HCT116 (cell line): Measurements from ENCODE around the gene ARHGAP12. TPM values are rescaled to one million over a fixed set of nuclear protein-coding genes. Genes with fewer than 3 reads are reported as not detected.
A peak's percentile ranks its signal among the peaks of the same experiment; 100 is the strongest.

Experiments used
- ATAC-seq: fragments of 200-7000 bp; cut with Tn5 transposase; 2 replicates; pipeline ENCODE4 v1.9.1; 2020; ENCODE audit warnings: mild to moderate bottlenecking, moderate library complexity
- BruUV-seq: library from RNA; stranded (reverse); fragments of 400-500 nt; replicated peaks from 2 replicates; lab custom pipeline; 2021; lab: Mats Ljungman, UMichigan
- CTCF ChIA-PET: fragments of 300-600 bp; sonication (Branson Sonifier 250); formaldehyde crosslinking; loops from one replicate; lab custom pipeline; 2021; ENCODE audit warnings: antibody characterized with exemption; lab: Charles Lee
- POLR2A ChIA-PET: fragments of 300-600, 350-600 bp; sonication (Branson Sonifier 250); formaldehyde crosslinking; loops from one replicate; lab custom pipeline; 2021; ENCODE audit warnings: antibody characterized with exemption; lab: Charles Lee
- RAD21 ChIA-PET, 2 experiments: fragments of 300-600 bp; sonication (Branson Sonifier 250); formaldehyde crosslinking; loops; one replicate each; lab custom pipeline; 2023; ENCODE audit warnings: low total read pairs in 2 of 2; ENCODE audit not compliant: uncharacterized antibody in 2 of 2, unreplicated experiment in 2 of 2, low non-redundant PET in 1 of 2; lab: Charles Lee
- DNase-seq: peaks from one replicate; pipeline ENCODE4 v3.0.0-alpha.2; 2010; ENCODE audit warnings: low read depth, low spot score
- H2AFZ ChIP-seq: fragments of 200-600 bp; shearing (Covaris generic), sonication (generic); 2 replicates; pipeline ENCODE4 v1.6.1; 2017; ENCODE audit warnings: low read depth, mixed run types, mixed read lengths, antibody characterized with exemption, low read length; ENCODE audit not compliant: poor library complexity, severe bottlenecking
- H3K27ac ChIP-seq: 2 replicates; pipeline ENCODE4 v1.5.1; 2012; ENCODE audit warnings: low read depth, low read length
- H3K27me3 ChIP-seq: fragments of 200-600 bp; sonication (generic); 2 replicates; pipeline ENCODE4 v1.6.1; 2016; ENCODE audit warnings: mixed run types, low read length, mixed read lengths; ENCODE audit not compliant: insufficient read depth
- H3K36me3 ChIP-seq, 2 experiments: fragments of 200-500 bp in 1 of 2; fragments of 200-600 bp in 1 of 2; sonication (Bioruptor generic) in 1 of 2; sonication (generic) in 1 of 2; 2 replicates each; pipeline versions ENCODE4 v1.5.1 to v1.6.1; 2014 to 2016; ENCODE audit warnings: low read length in 2 of 2, inconsistent platforms in 1 of 2, mixed read lengths in 1 of 2, mixed run types in 1 of 2; ENCODE audit not compliant: insufficient read depth in 2 of 2, control insufficient read depth in 1 of 2
- H3K4me1 ChIP-seq, 2 experiments: fragments of 200-600 bp in 1 of 2; sonication (generic) in 1 of 2; 2 replicates each; pipeline versions ENCODE4 v1.5.1 to v1.6.1; 2012 to 2017; ENCODE audit warnings: low read length in 2 of 2, inconsistent platforms in 1 of 2, mild to moderate bottlenecking in 1 of 2, mixed read lengths in 1 of 2, mixed run types in 1 of 2, moderate library complexity in 1 of 2; ENCODE audit not compliant: insufficient read depth in 2 of 2, control insufficient read depth in 1 of 2
- H3K4me2 ChIP-seq: fragments of 200-600 bp; sonication (generic); 2 replicates; pipeline ENCODE4 v1.6.1; 2017; ENCODE audit warnings: mixed run types, low read length, mixed read lengths
- H3K4me3 ChIP-seq, 2 experiments: fragments of 200-600 bp in 1 of 2; sonication (generic) in 1 of 2; replicated peaks in 1 of 2; 2 replicates each; pipeline ENCODE4 v1.5.1; 2011 to 2016; ENCODE audit warnings: low read length in 2 of 2, control low read depth in 1 of 2, low read depth in 1 of 2, mild to moderate bottlenecking in 1 of 2, mixed read lengths in 1 of 2, mixed run types in 1 of 2
- H3K79me2 ChIP-seq: fragments of 200-600 bp; sonication (generic); 2 replicates; pipeline ENCODE4 v1.6.1; 2017; ENCODE audit warnings: mild to moderate bottlenecking, mixed run types, low read length, moderate library complexity, mixed read lengths; ENCODE audit not compliant: insufficient read depth
- H3K9ac ChIP-seq: fragments of 200-600 bp; sonication (generic); 2 replicates; pipeline ENCODE4 v1.6.1; 2016; ENCODE audit warnings: low read length, mixed read lengths
- H3K9me2 ChIP-seq: fragments of 200-600 bp; sonication (generic), shearing (Covaris generic); 2 replicates; pipeline ENCODE4 v1.6.1; 2017; ENCODE audit warnings: mixed run types, mild to moderate bottlenecking, moderate library complexity; ENCODE audit not compliant: insufficient read depth
- H3K9me3 ChIP-seq, 2 experiments: fragments of 200-500 bp in 1 of 2; fragments of 200-600 bp in 1 of 2; sonication (Bioruptor generic) in 1 of 2; sonication (generic) in 1 of 2; 2 replicates each; pipeline ENCODE4 v1.6.1; 2014 to 2017; ENCODE audit warnings: low read length in 2 of 2, mixed read lengths in 2 of 2, inconsistent platforms in 1 of 2, low read depth in 1 of 2, mild to moderate bottlenecking in 1 of 2, mixed run types in 1 of 2, moderate library complexity in 1 of 2; ENCODE audit not compliant: control insufficient read depth in 1 of 2, insufficient read depth in 1 of 2
- H4K20me1 ChIP-seq: fragments of 200-600 bp; sonication (generic), shearing (Covaris generic); 2 replicates; pipeline ENCODE4 v1.6.1; 2017; ENCODE audit warnings: mixed run types, mild to moderate bottlenecking, moderate library complexity; ENCODE audit not compliant: insufficient read depth
- CBX3 ChIP-seq: IDR thresholded peaks from 2 replicates; pipeline ENCODE4 v1.6.1; 2012; ENCODE audit warnings: low read depth
- CEBPB ChIP-seq: IDR thresholded peaks from 2 replicates; pipeline ENCODE4 v1.6.1; 2012; ENCODE audit warnings: low read depth
- EGR1 ChIP-seq: IDR thresholded peaks from 2 replicates; pipeline ENCODE4 v1.6.1; 2012; ENCODE audit warnings: low read depth
- EZH2 ChIP-seq: fragments of 200-600 bp; sonication (generic); IDR thresholded peaks from 2 replicates; pipeline ENCODE4 v1.6.1; 2017; ENCODE audit warnings: antibody characterized with exemption, mixed run types
- EZH2phosphoT487 ChIP-seq: fragments of 200-600 bp; IDR thresholded peaks from 2 replicates; pipeline ENCODE4 v1.6.1; 2018; ENCODE audit warnings: antibody characterized with exemption, borderline replicate concordance
- FOSL1 ChIP-seq: IDR thresholded peaks from 2 replicates; pipeline ENCODE4 v1.6.1; 2012; ENCODE audit warnings: low read depth
- POLR2A ChIP-seq: IDR thresholded peaks from 2 replicates; pipeline ENCODE4 v1.7.0; 2011; ENCODE audit warnings: borderline replicate concordance; ENCODE audit not compliant: insufficient read depth, insufficient read length; ENCODE audit errors: extremely low read depth
- POLR2AphosphoS5 ChIP-seq: IDR thresholded peaks from 2 replicates; pipeline ENCODE4 v1.6.1; 2011; ENCODE audit warnings: mild to moderate bottlenecking, low read depth, low read length, moderate library complexity
- SIN3A ChIP-seq: IDR thresholded peaks from 2 replicates; pipeline ENCODE4 v1.6.1; 2012; ENCODE audit warnings: low read depth
- SP1 ChIP-seq: IDR thresholded peaks from 2 replicates; pipeline ENCODE4 v1.6.1; 2012; ENCODE audit warnings: low read depth
- SRF ChIP-seq: IDR thresholded peaks from 2 replicates; pipeline ENCODE4 v1.6.1; 2012; ENCODE audit warnings: low read depth
- YY1 ChIP-seq: IDR thresholded peaks from 2 replicates; pipeline ENCODE4 v1.6.1; 2011; ENCODE audit warnings: low read length, low read depth, moderate library complexity, mild to moderate bottlenecking; ENCODE audit not compliant: insufficient replicate concordance; ENCODE audit errors: extremely low read depth
- ZFX ChIP-seq: fragments of 450-650 bp; IDR thresholded peaks from 2 replicates; pipeline ENCODE4 v1.6.1; 2017
- ZNF274 ChIP-seq: fragments of 200-500 bp; sonication (Bioruptor generic); IDR thresholded peaks from 2 replicates; pipeline ENCODE4 v1.6.1; 2014; ENCODE audit warnings: mild to moderate bottlenecking, low read depth, low read length, inconsistent platforms
- intact Hi-C: fragments of 100-400 bp; cut with micrococcal nuclease; formaldehyde crosslinking; loops from 2 replicates; pipeline ENCODE4 v1.10.0; 2022
- total RNA-seq: library from RNA; stranded (reverse); gene quantifications from one replicate; pipeline ENCODE4 v1.2.1, GENCODE V29; 2021; ENCODE audit not compliant: unreplicated experiment
- TF ChIP-seq, protein P1 (sequence below): IDR thresholded peaks from 2 replicates; pipeline ENCODE4 v1.6.1; 2012; ENCODE audit warnings: low read depth
- TF ChIP-seq, protein P2 (sequence below): IDR thresholded peaks from 2 replicates; pipeline ENCODE4 v1.6.1; 2011; ENCODE audit warnings: mild to moderate bottlenecking, low read length, moderate library complexity; ENCODE audit not compliant: insufficient replicate concordance; ENCODE audit errors: extremely low read depth
- TF ChIP-seq, protein P3 (sequence below): IDR thresholded peaks from 2 replicates; pipeline ENCODE4 v1.6.1; 2012
- TF ChIP-seq, protein P4 (sequence below): IDR thresholded peaks from 2 replicates; pipeline ENCODE4 v1.6.1; 2012

ARHGAP12 gene
- total RNA-seq, 1 experiment from 2014 or later, result 80.3 TPM

DNA sequence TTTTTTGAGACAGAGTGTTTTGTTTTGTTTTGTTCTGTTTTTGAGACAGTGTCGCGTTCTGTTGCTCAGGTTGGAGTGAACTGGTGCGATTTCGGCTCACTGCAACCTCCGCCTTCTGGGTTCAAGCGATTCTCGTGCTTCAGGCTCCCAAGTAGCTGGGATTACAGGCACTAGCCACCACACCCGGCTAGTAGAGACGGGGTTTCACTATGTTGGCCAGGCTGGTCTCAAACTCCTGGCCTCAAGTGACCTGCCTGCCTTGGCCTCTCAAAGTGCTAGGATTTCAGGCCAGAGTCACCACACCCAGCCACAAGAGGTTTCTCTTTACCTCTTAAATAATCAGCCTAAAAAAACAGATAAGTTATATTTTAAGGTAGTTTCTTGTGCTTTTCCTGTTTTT, 8.7 kb upstream of the ARHGAP12 start:
- Histone ChIP-seq H3K4me3 (peak overlapping the region in 1 of 2 experiments; percentile 4; a peak in 2 of 4 replicates), H3K4me2 (peak overlapping the region; percentile 55), H3K9ac (peak overlapping the region; percentile 47), H3K27me3 (no peaks in the 10 kb centered on the region), H3K36me3 (no peaks in the 10 kb centered on the region), H3K27ac (peak overlapping the region; percentile 95), H4K20me1 (no peaks in the 10 kb centered on the region), H3K9me3 (no peaks in the 10 kb centered on the region), H3K79me2 (peaks cover 26% of the 10 kb centered on the region), H2AFZ (no peak overlapping the region), H3K9me2 (no peaks in the 10 kb centered on the region), H3K4me1 (peaks cover 85 to 95% of the 10 kb centered on the region in 2 experiments)
- POLR2A ChIA-PET, result no interaction called here
- BruUV-seq, result no TSS peak
- RAD21 ChIA-PET, result no interaction called here
- TF ChIP-seq CBX3 (no peak), SRF (no peak), YY1 (no peak), CEBPB (no peak), POLR2AphosphoS5 (no peak), SP1 (no peak), ZNF274 (no peak), EGR1 (no peak), SIN3A (no peak), FOSL1 (no peak), POLR2A (no peak), ZFX (no peak), EZH2phosphoT487 (no peak), EZH2 (no peak)
- TF ChIP-seq, protein P1, sequence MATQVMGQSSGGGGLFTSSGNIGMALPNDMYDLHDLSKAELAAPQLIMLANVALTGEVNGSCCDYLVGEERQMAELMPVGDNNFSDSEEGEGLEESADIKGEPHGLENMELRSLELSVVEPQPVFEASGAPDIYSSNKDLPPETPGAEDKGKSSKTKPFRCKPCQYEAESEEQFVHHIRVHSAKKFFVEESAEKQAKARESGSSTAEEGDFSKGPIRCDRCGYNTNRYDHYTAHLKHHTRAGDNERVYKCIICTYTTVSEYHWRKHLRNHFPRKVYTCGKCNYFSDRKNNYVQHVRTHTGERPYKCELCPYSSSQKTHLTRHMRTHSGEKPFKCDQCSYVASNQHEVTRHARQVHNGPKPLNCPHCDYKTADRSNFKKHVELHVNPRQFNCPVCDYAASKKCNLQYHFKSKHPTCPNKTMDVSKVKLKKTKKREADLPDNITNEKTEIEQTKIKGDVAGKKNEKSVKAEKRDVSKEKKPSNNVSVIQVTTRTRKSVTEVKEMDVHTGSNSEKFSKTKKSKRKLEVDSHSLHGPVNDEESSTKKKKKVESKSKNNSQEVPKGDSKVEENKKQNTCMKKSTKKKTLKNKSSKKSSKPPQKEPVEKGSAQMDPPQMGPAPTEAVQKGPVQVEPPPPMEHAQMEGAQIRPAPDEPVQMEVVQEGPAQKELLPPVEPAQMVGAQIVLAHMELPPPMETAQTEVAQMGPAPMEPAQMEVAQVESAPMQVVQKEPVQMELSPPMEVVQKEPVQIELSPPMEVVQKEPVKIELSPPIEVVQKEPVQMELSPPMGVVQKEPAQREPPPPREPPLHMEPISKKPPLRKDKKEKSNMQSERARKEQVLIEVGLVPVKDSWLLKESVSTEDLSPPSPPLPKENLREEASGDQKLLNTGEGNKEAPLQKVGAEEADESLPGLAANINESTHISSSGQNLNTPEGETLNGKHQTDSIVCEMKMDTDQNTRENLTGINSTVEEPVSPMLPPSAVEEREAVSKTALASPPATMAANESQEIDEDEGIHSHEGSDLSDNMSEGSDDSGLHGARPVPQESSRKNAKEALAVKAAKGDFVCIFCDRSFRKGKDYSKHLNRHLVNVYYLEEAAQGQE, result no peak
- TF ChIP-seq, protein P2, sequence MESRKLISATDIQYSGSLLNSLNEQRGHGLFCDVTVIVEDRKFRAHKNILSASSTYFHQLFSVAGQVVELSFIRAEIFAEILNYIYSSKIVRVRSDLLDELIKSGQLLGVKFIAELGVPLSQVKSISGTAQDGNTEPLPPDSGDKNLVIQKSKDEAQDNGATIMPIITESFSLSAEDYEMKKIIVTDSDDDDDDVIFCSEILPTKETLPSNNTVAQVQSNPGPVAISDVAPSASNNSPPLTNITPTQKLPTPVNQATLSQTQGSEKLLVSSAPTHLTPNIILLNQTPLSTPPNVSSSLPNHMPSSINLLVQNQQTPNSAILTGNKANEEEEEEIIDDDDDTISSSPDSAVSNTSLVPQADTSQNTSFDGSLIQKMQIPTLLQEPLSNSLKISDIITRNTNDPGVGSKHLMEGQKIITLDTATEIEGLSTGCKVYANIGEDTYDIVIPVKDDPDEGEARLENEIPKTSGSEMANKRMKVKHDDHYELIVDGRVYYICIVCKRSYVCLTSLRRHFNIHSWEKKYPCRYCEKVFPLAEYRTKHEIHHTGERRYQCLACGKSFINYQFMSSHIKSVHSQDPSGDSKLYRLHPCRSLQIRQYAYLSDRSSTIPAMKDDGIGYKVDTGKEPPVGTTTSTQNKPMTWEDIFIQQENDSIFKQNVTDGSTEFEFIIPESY, result no peak
- TF ChIP-seq, protein P3, sequence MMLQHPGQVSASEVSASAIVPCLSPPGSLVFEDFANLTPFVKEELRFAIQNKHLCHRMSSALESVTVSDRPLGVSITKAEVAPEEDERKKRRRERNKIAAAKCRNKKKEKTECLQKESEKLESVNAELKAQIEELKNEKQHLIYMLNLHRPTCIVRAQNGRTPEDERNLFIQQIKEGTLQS, result no peak
- TF ChIP-seq, protein P4, sequence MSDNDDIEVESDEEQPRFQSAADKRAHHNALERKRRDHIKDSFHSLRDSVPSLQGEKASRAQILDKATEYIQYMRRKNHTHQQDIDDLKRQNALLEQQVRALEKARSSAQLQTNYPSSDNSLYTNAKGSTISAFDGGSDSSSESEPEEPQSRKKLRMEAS, result no peak
- CTCF ChIA-PET, result interaction anchor here (1.0 kb wide), 1 partner anchor 10 kb away, joined by 3 read pairs; no protein-coding TSS in a partner anchor
- no peak for ATAC-seq
- intact Hi-C loops, result no loop called here
- no peak for DNase-seq
